Activated CD4-positive, alpha-beta T cell treated with anti-CD3 and anti-CD28 coated beads for 48 hours (primary cell): ENCODE measurements around the gene SLC46A2.

Experiments used
- DNase-seq: peaks from one replicate; pipeline ENCODE4 v3.0.0-alpha.2; 2020

Gene SLC46A2

DNA sequence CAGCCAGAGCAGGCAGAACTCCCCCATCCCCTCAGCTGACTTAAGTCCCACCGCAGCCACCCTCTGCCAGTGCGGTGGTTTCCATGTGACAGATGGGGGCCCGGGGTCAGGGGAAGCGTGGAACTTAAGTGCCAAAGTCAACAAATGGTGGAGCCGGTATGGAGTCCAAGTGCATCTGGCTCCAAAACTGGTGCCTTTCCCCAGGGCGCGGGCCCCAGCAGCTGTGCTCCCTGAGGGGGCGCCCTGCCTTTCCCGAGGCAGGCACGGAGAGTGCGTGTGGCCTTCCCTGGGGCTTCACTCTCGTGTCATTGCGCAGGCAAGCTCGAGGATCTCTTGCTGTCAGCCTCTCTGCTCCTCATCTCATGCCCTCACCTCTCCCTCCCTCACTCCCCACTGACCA is 33.8 kb downstream of the SLC46A2 start:
- no peak for DNase-seq

DNA sequence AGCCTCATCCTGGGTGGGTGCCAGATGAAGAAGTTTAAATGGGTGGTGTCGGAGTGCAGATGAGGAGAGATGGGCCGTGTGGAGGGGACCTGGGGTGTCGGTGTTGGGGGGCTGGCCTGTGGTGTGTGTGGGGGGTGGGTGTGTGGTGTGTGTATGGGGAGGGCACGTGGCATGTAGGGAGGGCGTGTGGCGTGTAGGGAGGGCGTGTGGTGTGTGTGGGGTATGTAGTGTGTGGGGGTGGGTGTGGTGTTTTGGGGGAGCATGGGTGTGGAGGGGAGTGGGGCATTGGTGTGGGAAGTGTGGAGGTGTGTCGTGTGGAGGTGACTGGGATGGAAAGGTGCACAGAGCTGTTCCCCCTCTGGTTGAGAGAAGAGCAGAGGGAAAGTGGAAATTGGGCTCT is 34.5 kb downstream of the SLC46A2 start:
- DNase-seq = no peak

DNA sequence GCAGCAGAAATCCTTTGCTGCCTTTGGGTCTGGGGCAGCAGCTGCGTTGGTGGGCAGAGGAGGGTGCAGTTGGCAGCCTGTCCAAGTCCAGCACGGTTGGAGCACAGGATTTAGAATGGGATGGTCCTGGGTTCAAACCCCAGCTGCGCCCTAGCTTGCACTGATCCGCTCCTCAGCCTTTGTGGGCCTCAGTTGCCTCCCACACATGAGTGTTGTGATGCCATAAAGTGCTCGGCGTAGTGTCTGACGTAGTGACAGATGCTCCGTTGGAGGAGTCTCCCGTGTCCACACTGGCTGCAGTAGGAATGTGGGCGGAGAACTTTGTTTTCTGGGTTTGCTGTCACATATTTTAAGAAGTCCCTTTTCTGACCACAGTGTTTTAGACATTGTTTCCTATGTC is 36.0 kb downstream of the SLC46A2 start:
- no peak for DNase-seq

DNA sequence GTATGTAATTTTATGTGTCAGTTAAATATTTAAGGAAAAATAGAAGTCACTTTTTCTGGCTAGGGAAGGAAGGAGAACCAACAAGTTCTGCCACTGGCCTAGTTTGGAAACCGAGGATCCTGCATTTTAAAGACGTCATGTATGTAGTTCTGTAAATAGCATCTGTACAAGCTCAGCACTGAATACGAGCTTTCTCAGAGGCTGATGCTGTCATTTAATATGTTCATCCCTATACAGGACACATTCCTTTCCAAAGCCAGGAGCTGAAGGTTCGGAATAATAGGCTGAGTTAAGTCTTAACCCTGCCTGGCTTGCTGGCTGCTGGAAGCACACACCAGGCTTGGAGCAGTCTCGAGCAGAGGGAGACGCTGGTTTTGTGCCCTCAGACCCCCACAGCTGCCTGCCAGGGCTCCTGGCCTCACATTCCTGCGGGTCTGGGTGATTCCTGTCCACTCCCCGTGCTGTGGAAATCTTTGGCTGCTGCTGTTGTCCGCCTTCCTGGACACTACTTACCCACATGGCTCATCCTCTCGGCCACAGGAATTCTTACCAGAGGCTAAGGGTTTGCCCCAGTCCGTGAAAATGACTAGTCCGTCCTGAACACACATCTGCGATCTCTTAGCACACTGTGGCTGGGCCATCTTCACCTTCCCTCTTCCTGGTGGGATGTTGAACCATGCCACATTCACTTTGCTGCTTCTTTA is 36.6 kb downstream of the SLC46A2 start:
- no peak for DNase-seq

DNA sequence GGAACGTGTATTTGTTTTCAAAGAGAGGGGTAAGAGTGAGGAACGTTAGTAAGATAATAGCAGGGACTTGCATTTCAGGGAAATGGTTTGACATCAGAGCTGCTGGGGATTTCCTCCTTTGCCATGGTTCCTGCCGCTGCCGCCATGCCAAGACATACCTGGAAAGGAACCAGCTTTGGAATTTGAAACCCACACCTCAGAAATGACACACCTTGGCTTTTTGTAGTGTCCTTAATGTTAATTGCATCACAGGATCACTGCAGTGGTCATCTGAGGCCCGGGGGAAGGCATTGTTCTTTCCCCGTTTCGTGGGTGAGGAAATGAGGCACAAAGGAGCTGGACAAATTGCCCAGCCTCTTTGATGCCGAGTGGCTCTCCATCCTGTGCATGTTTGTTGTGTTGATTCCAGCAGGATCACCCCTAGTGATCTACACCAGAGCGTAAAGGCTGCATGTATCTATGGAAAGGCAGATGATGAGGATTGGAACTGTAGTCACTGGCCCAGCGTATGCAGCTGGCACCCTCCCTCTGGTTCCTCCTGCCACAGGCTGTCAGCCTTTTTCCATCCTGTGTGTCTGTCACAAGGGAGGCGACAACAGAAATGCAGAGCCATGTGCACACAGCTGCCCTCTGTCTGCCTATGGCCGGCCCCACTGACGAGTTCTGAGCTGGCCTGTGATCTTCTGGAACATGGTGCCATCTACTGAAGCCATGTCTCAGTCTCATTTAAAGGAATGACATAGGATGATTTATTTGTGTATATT is 37.8 kb downstream of the SLC46A2 start:
- no peak for DNase-seq

DNA sequence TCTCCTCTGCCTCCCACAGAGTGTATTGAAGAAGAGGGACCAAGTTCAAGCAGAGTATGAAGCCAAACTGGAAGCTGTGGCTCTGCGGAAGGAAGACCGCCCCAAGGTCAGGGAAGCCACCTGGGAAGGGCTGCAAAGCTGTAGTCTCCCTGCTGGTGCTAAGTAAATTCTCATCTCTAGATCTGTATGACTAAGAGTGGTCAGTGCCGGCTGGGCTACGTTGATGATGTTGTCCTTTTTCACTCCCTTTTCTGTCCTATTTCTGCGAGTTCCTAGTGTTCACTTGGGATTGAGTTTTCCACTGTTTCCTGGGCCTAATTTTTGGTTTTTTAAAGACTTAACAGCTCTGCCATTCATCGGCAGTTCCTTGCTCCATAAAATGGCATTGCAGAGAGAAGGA is 39.8 kb downstream of the SLC46A2 start:
- no peak for DNase-seq

DNA sequence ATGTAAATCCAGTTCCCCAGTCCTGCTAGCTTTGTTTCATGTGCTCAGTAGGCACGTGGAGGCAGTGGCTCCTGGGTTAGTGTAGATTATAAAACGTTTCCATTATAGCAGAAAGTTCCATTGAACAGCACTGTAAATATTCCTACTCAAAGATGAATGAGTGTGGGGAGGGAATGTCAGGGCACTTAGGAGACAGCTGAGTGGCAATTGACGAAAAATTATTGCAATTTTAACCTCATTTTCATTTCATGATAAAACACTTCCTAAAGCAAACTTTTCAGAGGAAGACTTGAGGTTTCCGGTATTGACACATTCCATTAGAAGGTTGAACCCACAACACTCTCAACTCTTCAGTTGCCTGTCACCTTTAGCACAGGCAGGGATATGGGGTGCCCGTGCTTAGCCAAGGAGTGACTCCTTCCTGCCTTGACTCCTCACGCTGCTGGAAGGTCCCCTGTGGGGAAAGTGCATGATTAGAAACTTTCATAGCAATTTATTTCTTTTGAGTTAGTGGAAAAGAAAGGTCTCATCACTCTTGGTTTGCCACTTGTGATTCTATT is 41.2 kb downstream of the SLC46A2 start:
- peak; percentile 15 for DNase-seq

DNA sequence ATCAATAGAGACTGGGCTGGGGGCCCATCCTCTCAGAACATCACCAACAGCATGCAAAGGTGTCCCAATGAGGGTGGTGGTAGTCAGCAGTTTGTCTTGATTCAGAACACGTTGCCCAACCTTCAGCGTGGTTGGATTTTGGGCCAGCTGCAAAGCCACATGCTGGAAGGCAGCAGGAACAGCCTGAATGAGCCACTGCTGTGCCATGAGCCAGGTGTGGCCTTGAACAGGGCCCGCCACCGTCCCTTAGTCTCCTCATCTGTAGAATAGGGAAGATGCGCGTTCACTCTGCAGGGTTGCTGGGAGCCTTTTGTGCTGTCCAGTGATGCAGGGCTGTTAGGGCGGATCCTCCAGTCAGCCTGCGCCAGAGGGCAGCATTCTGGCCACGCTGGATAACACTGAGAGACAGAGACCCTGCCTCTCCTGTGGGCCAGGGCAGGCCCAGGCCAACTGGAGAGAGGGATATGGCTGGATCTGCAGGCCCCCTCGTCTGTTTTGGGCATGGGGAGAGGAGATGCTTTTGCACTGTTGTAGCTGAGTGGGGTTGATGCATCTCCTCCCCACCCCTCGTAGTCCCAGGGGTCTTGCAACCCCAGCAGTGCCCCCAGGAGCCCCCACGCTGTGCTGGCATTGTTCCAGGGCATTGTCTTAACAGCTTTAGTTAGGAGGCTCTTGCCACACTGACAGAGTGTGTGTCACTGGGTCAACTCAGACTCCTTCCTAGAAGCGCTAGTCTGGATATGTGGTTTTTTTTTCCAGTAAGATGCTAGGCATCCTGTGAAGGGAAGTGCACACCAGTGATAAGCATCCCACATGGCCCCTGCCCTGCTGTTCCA is 42.1 kb downstream of the SLC46A2 start:
- no peak for DNase-seq

DNA sequence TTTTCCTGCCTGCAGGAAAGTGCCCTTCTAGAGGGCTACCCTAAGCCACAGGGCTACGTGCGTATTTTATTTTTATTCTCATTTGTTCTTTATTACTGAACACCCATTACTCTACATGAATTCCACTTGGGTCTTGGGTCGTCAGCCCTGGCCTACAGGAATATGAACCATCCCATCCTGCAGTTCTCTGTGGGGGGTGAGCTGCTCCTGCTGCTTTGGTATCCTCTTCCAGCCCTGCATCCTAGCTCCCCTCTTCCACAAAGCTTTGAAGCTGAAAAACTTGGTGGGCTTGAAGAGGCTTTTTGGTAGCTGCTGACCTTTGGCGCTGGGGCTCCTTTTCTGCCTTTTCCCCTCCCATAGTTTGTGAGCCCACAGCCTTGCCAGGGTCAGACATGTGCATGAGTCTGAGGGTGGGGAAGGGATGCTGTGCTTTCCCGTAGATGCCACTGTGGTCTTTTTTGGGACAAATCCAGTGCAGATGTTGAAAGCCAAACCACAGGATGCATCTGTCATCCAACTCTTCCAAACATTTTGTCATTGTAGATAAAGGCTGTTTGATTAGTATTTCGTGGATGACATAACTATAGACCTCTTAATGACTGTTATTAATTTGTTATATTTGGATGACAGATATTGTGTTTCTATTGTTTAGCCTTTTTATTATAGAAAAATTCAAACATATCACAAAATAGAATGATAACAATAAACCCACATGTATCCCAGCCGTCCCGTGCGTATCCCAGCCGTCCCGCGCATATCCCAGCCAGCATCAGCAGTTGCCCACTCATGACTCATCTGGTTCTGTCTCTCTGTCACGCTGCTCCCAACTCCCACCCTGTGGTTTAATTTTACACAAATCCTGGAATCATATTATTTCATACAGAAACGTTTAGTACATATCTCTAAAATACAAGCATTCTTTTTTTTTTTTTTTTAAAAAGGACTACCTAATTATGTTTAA is 43.9 kb downstream of the SLC46A2 start:
- DNase-seq = no peak

DNA sequence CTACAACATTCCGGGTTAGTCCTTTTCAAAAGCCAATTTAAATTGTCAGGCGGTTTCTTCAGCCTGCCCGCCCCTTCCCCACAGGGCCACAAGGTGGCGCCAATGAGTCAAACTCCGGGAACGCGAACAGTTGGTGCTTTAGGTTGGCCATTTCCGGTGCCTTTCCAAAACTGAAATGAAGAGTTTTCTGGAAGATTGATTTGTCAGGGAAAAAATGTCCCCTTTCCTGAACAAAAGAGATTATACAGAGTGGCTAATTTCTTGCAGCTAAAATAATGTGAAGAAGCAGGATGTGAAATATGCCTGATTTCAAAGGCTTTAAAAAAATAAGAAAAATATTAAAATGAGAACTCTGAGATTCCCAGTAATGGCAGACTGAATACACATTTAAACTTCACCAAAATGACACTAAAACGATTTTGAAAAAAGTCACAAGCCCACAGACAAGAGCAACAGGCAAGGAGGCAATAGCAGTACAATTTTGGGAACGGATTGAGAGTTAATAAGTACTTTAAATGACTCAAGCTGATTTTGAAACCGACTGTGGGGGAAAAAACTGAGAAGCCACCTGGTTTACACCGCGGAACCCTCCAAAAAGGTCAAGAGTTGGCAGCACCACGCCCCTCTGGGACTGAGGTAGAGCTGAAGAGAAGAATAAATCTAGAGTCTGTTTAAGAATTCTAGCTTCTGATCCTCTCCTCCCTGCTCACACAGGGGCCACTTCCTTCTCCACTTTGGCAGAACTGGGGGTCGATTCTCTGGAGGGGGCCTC is 45.7 kb downstream of the SLC46A2 start:
- peak; percentile 86 for DNase-seq

DNA sequence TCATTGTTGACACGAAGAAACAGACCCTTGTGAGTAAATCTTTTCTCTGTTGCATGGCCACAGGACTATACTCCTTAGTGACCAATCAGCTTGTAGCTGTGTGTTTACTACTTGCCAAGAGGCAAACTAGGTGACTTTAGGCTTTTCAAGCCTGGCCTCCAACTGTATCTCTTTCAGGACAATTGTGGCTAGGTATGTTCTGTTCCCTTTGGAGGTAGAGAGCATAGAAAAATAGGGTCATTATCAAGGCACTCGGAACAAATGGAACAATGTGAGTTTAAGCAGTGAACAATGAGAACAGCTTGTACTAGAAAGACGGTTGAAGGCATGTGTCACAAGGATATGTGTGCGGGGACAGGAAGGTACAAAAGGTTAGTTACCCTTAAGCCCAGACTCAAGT is 48.1 kb downstream of the SLC46A2 start:
- DNase-seq = no peak

DNA sequence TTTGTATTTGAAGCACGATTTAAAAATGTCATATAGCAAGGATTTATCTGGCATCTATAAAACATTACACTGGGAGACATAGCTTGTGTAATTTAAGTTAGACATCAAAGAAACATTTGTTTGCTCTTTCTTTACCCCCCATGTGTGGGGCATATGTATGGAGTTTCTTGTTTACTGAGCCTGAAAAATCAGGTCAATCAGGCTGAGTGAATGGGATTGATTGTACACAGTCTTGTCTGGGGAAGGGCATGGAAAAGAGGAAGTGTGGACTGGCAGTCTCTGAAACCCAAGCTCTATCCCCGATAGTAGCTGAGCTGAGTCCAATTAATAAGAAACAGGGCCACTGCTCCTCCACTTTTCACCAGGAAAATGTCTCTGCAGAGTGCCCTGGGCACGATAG is 49.4 kb downstream of the SLC46A2 start:
- no peak for DNase-seq

DNA sequence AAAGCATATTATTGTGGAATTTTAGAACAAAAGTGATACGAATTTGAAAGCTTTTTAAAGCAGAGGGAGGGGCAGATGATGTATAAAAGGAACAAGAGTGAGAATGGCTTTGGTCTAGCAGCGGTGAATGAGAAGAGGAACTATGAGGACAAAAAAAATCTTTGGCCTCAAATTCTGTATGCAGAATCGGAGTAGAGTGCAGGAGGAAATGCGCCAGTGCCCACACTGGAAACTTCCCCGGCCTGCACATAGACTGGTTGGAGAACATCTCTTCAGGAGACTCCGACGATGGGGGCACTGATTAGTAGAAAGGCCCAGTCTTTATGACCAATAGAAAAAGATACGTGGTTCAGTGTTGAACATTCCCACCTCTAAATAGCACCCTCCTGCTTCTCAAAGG is 51.3 kb downstream of the SLC46A2 start:
- no peak for DNase-seq

DNA sequence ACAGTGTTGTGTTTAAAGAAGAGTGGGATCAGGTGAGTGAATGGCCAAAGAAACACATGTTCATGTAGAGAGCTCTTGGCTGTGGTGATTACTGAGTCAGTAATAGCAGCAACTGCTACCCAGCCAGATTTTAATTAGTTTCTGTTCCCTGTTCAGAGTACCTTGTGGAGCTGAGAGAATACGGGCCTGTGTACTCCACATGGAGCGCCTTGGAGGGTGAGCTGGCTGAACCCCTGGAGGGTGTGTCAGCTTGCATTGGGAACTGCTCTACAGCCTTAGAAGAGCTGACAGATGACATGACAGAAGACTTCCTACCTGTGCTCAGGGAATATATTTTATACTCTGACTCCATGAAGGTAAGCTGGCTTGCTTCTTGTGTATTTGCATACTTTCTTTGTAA is 52.3 kb downstream of the SLC46A2 start:
- DNase-seq = no peak

DNA sequence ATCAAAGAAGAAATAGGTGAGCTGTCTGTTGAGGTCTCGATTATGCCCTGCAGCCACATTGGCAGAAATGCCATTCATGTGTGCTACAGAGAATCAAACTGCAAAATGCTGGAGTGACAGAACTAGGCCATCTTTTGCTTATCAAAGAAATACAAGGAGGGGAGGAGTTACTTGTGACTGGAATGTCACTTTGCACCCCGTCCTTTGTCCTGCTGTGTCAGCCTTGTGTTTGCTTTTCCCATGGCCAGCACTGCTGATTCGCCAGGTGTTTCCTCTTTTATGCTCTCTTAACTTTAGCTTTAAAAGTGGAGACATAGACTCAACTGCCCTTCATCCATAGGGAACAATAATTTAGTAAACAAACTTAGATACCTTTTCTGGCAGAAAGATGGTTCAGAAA is 54.3 kb downstream of the SLC46A2 start:
- DNase-seq = no peak

DNA sequence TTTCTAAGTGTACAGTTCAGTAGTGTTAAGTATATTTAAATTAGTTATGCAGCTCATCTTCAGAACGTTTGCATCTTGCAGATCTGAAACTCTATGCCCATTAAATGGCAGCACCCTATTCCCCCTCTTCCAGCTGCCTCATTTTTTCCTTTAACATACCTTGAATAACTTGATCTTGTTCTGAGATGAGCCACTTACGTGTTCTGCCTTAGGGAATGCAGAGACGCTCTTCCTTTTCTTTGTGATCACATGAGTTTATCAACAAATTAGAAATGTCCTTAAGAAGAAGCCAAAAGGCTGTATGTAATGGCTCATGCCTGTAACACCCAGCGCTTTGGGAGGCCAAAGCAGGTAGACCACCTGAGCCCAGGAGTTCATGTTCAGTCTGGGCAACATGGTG is 57.6 kb downstream of the SLC46A2 start:
- no peak for DNase-seq

DNA sequence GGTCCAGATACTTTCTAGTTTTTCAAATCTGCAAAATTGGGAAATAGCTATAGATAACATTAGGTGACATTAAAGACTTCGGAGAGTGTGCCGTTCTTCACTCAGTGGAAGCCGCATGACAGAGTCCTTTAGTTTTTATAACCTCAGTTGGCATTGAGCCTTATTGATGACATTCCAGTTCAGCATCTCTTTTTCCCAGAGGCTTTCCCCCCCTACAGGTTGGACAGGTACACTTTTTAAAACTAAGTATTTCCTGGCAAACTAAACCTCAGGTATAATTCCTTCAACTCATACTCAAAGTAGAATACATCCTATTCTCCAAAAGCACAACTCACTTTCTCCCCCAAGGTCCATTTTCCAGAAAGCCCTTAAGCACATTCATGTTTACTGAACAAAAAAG is 58.7 kb downstream of the SLC46A2 start:
- DNase-seq = no peak

DNA sequence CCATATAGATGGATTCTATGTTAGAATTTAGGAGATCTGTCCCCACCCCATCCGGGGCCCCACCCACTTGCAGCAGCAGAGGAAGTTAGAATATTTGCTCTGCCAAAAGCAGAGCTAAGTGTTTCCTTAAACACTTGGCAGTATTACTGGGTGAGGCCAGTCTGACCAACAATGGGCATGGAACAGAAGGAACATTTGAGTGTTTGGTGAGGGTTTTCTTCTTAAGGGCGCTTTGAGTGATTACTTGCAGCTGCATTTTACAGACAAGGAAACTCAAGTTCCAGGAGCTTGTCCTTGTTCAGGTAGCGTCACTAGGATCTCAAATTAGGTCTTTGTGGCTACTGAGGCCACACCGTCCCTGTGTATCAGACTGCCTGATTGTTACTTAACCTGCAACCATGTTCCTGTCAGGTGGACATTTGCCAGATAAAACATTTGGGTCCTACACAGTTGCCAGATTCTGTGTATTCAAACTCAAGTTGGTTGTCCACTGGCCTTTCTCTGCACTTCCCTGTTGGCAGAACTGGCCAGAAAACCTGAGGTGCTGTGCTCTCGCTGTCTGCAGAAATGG is 59.3 kb downstream of the SLC46A2 start:
- DNase-seq = no peak
